ENCODE data around the gene WWOX. TPM values are rescaled to one million over a fixed set of nuclear protein-coding genes. Genes with fewer than 3 reads are reported as not detected.

WWOX gene
- total and polyA plus RNA-seq, 2 donors (not counting 3 experiments of a cell fraction or from before 2014, with no cell fraction given) = 6.2 to 12.5 TPM

- dilution Hi-C loops (cut with MboI; ENCODE audit: extremely low pct_ligation_motif_present, low sequenced_read_pairs) (no loop called here), intact Hi-C loops (cut with micrococcal nuclease) (no loop called here)
- Histone ChIP-seq H3K27me3 (ENCODE audit: control insufficient read depth in 2 of 2, insufficient read depth in 2 of 2, low read length in 2 of 2) (no peaks in the 10 kb centered on the region), H4K20me1 (replicated peaks; ENCODE audit: control insufficient read depth, extremely low read depth, insufficient read depth, low read length) (no peaks in the 10 kb centered on the region), H3K79me2 (ENCODE audit: control insufficient read depth, insufficient read depth, low read length) (no peaks in the 10 kb centered on the region), H3K36me3 (ENCODE audit: control insufficient read depth in 2 of 2, extremely low read depth in 1 of 2, insufficient read depth in 2 of 2, low read length in 2 of 2) (no peaks in the 10 kb centered on the region), H3K27ac (ENCODE audit: insufficient read depth, low read depth, low read length) (no peak overlapping the region), H3K9ac (replicated peaks; ENCODE audit: extremely low read depth, insufficient read depth, low read length) (no peak overlapping the region), H3K4me3 (replicated peaks in 1 of 3; ENCODE audit: insufficient read depth in 1 of 3, low read depth in 1 of 3, low read length in 3 of 3) (no peak overlapping the region), H3K4me2 (ENCODE audit: insufficient read depth, low read length) (no peak overlapping the region), H3K9me3 (replicated peaks; ENCODE audit: control insufficient read depth, insufficient read depth, low read length) (peaks cover 2% of the 10 kb centered on the region), H3K9me1 (replicated peaks; ENCODE audit: control insufficient read depth, extremely low read depth, insufficient read depth, low read length) (no peaks in the 10 kb centered on the region), H2AFZ (ENCODE audit: low read depth, low read length) (no peak overlapping the region), H3K4me1 (ENCODE audit: control insufficient read depth, extremely low read depth, insufficient read depth, low read length) (no peaks in the 10 kb centered on the region)
- no peak for FAIRE-seq
- TF ChIP-seq POLR2A (IDR thresholded peaks at IDR 0.05; ENCODE audit: low read depth, low read length) (no peak), MYC (IDR thresholded peaks at IDR 0.05; ENCODE audit: low read depth, low read length) (no peak), FOS (IDR thresholded peaks at IDR 0.05; ENCODE audit: borderline replicate concordance, insufficient read depth, low read length) (no peak), GATA2 (IDR thresholded peaks at IDR 0.05; ENCODE audit: insufficient read depth, insufficient read length, low read depth, low read length) (no peak), JUN (IDR thresholded peaks at IDR 0.05; ENCODE audit: borderline replicate concordance, insufficient read depth, insufficient read length, low read depth) (no peak), POLR2AphosphoS5 (IDR thresholded peaks at IDR 0.05; ENCODE audit: insufficient read depth, low read depth, low read length) (no peak), MAX (IDR thresholded peaks at IDR 0.05; ENCODE audit: insufficient read depth, insufficient read length) (no peak), EZH2 (IDR thresholded peaks at IDR 0.05; ENCODE audit: borderline replicate concordance, low read depth, low read length, severe bottlenecking) (no peak), CTCF (IDR thresholded peaks at IDR 0.05; ENCODE audit: extremely low read depth in 1 of 2, insufficient read depth in 1 of 2, low read depth in 1 of 2, low read length in 2 of 2) (no peak)
- ChIA-PET POLR2A (no interaction called here), CTCF (no interaction called here)
- DNase-seq (ENCODE audit: low read depth, low spot score) = no peak
- BruUV-seq (replicated peaks) = no TSS peak
These were observed 333.7 kb downstream of the WWOX start for GRCh38 chr16:78433116-78433515.
